Measurements from ENCODE around the gene WASHC1.
"Not testable (repeated sequence)": the region's sequence is repeated elsewhere in the genome, so short reads cannot be mapped to it uniquely, and the experiment has no call there.

The WASHC1 gene, protein sequence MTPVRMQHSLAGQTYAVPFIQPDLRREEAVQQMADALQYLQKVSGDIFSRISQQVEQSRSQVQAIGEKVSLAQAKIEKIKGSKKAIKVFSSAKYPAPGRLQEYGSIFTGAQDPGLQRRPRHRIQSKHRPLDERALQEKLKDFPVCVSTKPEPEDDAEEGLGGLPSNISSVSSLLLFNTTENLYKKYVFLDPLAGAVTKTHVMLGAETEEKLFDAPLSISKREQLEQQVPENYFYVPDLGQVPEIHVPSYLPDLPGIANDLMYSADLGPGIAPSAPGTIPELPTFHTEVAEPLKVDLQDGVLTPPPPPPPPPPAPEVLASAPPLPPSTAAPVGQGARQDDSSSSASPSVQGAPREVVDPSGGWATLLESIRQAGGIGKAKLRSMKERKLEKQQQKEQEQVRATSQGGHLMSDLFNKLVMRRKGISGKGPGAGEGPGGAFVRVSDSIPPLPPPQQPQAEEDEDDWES

DNA sequence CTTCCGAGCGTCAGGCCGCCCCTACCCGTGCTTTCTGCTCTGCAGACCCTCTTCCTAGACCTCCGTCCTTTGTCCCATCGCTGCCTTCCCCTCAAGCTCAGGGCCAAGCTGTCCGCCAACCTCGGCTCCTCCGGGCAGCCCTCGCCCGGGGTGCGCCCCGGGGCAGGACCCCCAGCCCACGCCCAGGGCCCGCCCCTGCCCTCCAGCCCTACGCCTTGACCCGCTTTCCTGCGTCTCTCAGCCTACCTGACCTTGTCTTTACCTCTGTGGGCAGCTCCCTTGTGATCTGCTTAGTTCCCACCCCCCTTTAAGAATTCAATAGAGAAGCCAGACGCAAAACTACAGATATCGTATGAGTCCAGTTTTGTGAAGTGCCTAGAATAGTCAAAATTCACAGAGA lies at the start of gene WASHC1:
TSS of gene WASHC1 (minus strand) at position 101 of the 400 bp plus-strand sequence. CDS start 4,457 bp downstream, outside the sequence.
- not testable (repeated sequence) for DNase-seq (ENCODE audit: low read depth)

DNA sequence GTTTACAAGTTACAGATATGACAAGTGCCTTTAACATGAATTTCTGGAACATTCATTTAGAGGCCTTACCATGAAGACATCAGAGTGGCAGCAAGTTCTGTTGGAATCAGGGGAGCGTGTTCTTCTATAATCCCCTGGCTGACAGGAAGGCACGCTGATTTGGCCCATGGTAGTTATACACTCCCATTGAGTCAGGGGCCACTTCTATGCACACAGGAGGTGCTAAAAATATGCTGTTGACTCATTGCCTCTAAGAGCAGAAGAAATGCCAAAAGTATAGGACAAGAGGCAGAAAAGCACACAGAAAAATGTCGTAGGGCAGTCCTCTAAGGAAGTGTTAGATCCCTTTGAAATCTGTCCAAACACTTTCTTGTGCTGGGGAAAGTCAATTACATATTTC lies 49.1 kb upstream of the WASHC1 start:
- DNase-seq (ENCODE audit: low read depth), result not testable (repeated sequence)

DNA sequence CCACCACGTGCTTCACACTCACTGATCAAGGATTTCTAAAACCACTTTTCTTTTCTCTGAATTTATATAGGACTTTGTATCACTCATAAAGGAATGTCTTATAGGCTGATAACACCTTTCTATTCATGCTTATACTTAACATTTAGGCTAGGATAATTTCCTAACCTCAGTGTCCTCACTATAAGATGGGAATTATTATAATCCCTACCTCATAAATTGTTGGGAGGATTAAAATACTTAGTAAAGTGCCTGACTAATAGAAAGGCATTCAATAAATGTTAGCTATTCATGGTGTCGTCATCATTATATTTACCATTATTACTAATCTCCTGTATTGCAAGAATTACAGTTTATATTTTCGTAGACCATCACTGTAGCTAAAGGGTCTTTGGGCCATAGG lies 47.1 kb upstream of the WASHC1 start:
- DNase-seq (ENCODE audit: low read depth), result not testable (repeated sequence)

DNA sequence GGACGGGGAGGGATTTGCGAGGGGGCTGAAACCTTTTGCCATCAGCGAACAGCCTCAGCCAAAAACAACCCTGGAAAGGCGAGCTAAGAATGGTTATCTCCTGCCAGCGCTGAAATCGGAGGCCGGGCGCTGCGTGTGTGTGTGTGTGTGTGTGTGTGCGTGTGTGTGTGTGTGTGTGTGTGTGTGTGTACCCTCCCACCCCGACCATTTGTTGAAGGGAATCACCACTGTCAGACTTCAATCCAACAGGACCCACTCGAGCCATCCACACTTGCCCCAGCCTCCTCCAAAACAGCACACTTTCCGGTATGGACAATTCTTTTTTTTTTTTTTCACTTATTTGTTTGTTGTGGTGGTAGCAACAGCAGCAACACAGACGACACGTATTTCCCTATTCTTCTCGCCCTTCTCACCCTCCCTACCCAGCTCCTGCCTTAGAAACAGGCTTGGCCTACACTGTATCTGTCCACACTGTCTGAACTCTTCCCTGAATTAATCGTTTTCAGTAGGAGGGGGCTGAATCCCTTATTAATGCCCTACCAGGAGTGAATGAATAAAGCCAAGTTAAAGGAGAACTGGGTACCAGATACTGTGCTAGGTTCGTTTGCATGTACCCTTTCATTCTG lies 44.8 kb upstream of the WASHC1 start:
- not testable (repeated sequence) for DNase-seq (ENCODE audit: low read depth)

DNA sequence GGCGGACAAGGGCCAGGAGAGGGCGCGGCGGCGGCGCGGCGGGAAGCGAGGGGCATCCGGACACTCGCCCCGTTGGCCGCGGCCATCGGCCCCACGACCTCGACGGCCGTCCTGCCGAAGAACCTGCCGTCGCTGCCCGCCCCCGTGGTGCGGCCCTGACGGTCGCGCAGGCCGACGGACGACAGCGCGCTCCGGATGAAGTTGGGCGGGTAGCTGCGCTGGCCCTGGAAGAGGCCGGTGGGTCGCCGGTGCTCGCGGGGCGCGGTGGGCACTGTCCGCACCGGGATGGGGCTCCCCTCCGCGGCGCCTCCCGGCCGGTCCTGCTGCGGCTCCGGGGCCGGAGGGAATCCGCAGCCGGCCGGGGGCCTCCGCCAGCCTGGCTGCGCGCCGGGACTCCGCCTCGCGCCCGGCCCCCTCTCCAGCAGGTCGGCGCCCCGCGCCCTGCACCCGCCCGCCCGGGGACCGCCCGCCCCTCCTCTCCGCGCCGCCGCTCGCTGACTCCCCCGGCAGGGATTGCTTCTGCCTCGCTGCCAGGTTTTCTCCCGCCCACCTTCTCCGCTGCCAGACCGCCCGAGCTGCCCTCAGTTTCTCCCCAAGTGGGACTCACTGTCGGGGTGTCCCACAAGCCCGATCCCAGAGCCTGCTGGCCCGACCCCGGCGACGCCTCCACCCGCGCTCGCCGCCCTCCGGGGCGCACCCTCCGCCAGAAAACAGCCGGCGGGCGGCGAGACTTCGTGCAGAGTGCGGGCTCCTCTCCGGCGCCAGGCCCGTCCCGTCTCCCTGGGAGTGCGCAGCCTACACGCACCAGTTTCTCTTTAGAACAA lies 44.0 kb upstream of the WASHC1 start:
- not testable (repeated sequence) for DNase-seq (ENCODE audit: low read depth)

DNA sequence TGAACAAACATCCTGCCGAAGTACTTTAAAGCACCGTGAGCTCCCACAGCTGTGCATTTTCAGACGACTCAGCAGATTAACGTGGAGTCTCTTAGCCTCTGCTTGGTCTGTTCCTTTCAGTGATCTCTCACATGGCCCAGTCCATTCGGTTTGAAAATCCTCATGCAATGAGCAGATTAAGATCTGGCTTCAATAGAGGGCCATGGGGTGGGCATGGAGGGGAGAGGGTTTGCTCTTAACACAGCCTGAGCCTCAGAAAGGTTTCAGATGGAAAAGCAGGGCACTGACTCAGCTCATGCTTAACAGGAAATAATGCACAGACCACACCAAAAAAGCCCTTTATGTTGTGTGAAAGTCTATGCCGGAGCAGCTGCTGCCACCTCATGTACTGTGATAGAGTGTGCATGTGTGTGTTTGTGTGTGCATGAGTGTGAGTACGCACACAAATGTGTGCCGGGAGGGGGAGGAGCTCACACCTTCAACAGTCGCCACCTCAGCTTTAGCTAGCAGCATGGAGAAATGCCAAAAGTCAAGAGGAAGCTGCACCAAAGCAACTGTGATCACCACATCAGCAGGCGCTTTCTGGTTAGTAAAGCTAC lies 33.9 kb upstream of the WASHC1 start:
- DNase-seq (ENCODE audit: low read depth), result not testable (repeated sequence)

DNA sequence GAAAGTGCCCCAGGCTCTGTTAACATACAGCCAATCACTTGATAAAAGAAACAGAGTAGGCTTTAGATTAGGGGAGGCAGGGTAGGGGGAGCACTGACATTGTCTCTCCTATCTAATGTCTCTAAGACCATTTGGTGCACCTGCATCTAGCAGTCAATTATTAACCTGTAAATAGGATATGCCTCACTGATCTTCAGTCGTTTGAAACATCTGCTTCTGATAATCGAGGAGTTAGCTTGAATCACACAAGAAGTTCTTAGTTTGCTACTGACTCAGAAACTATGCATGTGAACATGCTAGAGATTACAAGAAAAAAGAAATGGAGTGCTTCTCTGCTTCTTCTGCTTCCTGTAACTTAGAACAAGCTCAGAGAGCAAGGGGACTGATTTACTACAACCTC lies 23.4 kb upstream of the WASHC1 start:
- not testable (repeated sequence) for DNase-seq (ENCODE audit: low read depth)

DNA sequence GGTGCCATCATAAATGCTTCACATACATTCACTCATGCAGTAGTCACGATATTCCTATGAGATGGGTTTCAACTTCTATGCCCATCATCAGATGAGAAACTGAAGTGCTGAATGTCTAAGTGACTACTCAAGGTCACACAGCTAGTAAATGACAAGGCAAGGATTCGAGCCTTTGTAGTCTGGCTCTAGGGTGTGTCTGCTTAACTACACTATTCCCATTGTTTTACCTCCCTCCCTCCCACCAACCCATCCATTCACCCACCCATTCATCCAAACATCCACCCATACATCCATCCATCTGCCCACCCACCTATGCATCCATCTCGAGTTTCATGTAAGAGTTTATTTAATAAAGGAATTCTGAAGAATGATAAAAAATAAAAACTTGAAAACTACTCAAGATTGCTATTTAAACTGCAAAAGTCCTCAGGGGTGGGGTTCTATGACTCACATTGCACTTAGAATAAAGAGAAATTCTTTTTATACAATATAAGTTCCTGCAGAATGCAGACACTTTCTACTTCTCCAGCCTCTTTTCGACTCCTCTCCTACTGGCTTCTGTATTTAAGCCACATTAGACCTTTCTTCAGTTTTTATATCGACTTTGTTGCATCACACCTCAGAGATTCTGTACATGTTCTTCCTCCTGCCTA lies 19.1 kb upstream of the WASHC1 start:
- DNase-seq (ENCODE audit: low read depth), result not testable (repeated sequence)

DNA sequence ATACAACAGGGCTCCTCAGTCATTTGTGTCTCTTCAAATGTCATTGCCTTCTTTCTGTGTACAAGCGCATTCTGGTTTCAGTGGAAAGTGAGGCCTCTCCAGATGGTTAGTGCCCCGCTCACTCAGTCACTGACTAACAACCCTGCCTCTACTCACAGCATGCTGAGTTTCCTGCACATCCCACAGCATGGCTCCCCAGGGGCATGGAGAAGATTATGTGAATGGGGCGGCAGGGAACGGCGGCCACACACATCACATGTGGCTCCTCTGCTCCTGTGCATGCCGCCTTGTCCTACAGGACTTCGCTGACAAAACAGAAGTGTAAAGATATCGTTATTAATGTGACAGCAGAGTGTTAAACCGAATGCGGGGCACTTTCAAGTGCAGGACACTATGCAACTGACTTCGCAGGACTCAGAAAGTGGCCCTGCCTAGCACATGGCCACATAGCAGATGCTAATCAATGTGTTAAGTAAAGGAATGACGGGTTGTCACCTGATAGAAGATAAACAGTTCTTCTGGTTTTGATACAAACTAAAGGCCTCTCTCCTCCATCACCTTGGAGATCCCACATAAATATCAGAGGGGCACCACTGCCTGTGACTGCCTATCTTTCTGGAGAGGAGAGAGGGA lies 17.5 kb upstream of the WASHC1 start:
- DNase-seq (ENCODE audit: low read depth), result not testable (repeated sequence)

DNA sequence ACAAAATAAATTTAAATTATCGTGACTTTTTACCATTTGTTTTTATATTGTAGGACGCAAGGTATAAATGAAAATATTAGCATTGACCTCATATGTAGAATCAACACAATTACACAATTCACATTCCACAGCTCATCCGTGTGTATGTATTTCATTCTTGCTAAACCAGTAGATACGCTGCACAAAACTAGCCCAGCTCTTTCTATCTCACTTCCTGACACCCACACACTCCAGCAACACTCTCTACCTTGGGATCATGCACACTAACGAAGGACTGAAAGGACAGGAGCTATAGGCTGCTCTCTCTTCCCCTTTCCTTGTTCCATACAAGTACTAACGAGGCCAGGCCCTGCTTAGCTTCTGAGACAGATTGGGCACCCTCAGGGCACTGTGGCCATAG lies 16.9 kb upstream of the WASHC1 start:
- not testable (repeated sequence) for DNase-seq (ENCODE audit: low read depth)

DNA sequence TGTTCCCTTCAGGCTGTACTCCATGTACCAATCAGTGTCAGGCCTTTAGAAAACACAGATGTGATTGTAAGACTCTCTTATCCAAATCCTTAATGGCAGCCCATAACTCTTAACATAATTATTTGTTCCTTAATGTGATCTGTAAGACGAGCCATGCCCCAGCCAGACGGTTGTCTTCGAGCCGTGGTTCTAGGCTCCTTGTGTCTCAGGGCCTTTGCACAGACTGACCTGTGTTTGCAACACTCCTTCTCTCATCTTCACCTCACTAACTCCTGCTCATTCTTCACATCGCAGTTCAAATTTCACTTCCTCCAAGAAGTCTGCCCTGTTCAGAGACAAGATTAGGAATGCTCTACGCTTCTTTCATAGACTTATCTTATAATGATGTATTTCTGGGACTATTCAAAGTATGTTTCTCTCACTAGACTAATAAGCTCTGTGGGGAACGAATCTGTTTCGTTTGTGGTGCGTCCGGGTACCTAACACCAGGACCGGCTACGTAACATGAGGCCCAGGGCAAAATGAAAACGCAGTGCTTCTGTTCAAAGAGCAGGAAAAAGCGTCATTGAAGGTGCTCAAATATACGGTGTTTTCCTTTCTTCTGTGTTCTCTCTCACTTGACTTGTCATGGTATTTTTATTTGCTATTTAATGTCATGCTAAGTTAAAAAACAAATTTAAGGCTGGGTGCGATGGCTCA lies 16.1 kb upstream of the WASHC1 start:
- not testable (repeated sequence) for DNase-seq (ENCODE audit: low read depth)

DNA sequence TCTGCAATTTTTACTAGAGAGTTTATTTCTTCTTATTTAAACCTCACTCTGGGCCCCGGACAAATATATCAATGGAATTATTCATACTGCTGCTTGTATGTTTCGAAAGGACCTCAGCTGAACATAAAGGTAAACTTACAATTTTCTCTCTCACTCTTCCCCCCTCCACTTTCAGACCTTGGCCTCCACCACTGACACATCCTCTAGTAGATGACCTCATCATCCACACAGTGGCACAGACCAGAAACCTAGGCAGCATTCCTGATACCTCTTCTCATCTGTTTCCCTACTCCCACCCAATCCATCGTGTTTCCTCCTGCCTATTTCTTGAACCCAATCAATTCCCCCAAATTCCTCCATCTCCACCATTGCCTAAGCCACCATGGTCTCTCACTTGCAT lies 15.2 kb upstream of the WASHC1 start:
- DNase-seq (ENCODE audit: low read depth), result not testable (repeated sequence)

DNA sequence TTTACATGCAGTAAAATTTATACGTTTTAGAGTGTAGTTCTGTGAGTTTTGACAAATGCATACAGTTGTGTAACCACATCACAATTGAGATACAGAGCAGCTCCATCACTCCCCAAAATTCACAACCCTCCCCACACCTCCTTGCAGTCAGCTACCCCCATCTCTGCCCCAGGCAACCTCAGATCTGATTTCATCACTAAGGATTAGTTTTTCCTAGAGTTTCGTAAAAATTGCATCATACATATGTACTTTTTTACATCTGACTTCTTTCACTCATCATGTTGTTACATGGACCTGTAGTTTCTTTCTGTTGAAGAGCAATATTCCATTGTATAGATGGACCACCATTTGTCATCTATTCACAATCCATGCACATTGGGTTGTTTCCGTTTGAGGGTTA lies 14.4 kb upstream of the WASHC1 start:
- not testable (repeated sequence) for DNase-seq (ENCODE audit: low read depth)

DNA sequence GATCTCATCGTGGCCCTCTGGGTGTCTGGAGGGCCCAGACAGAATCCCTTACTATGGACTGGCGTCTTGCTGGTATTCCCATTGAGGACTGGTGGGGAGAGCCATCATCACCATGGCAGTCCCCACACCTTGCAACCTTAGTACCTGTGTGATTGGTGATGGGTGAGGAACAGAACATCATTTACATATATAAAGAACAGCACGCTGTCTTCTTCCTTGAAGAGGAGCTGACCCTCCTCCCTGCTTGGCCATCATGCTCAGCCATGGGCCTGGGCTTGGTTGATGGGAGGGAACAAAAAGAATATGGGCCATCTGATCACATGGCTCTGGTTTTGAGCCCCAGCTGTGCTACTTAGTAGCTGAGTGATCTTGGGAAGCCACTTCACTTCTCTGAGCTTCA lies 13.9 kb upstream of the WASHC1 start:
- DNase-seq (ENCODE audit: low read depth), result not testable (repeated sequence)

DNA sequence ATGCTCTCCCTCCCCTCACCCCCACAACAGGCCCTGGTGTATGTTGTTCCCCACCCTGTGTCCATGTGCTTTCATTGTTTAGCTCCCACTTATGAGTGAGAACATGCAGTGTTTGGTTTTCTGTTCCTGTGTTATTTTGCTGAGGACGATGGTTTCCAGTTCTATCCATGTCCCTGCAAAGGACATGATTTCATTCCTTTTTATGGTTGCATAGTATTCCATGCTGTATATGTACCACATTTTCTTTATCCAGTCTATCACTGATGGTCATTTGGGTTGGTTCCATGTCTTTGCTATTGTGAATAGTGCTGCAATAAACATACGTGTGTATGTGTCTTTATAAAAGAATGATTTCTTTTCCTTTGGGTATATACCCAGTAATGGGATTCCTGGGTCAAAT lies 12.6 kb upstream of the WASHC1 start:
- not testable (repeated sequence) for DNase-seq (ENCODE audit: low read depth)

DNA sequence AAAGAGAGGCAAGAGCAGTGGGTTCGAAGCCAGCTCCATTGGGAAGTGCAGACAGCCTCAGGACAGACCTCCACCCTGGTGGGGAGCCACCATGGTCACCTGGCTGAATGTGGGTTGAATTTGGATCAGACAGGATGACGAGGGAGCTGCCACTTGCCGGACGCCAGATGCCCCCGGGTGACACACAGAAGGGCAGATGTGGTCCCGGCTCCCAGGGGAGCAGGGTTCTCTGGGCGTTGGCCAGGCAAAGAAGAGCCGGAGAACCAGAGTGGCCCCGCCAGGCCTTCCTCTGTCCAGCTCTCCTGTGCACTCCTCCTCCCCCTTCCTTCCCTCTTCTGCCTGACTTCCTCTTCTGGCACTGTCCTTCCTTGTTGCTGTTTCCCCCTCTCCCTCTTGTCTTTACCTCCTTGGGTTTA lies 12.0 kb upstream of the WASHC1 start:
- not testable (repeated sequence) for DNase-seq (ENCODE audit: low read depth)

DNA sequence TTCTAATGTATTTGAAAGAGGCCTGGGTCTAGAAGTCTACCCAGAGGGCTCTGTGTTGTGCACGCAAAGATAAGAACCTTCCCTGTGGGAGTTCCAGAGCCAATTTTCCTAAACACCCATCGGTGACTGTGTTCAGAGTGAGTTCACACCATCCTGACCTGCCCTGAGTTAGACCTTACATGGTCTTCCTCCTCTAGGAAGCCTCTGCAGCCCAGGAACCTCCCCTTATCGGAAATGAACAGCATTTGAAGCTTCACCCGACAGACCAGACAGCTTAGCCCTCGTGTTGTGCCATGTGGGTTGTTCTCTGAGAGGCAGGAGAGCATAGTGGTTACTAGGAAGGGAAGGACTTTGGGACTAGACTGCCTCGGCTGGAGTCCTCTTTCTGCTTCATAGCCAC lies 3.1 kb upstream of the WASHC1 start:
- not testable (repeated sequence) for DNase-seq (ENCODE audit: low read depth)

DNA sequence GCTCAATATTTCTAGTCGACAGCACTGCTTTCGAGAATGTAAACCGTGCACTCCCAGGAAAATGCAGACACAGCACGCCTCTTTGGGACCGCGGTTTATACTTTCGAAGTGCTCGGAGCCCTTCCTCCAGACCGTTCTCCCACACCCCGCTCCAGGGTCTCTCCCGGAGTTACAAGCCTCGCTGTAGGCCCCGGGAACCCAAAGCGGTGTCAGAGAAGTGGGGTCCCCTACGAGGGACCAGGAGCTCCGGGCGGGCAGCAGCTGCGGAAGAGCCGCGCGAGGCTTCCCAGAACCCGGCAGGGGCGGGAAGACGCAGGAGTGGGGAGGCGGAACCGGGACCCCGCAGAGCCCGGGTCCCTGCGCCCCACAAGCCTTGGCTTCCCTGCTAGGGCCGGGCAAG lies 481 bp downstream of the WASHC1 start:
- DNase-seq (ENCODE audit: low read depth), result not testable (repeated sequence)

DNA sequence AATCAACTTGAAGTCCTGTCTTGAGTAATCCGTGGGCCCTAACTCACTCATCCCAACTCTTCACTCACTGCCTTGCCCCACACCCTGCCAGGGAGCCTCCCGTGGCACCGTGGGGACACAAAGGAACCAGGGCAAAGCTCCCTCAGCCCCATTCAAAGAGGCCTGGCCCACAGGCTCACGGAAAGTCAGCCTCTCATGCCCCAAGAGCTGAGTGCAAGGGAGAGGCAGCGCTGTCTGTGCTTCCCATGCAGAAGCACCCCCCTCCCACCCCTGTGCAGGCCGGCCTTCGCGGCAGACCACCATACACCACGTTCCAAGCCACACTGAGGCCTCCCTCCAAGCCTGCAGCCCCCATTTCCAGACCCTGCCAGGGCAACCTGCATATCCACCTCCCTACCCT lies 7.6 kb downstream of the WASHC1 start:
- not testable (repeated sequence) for DNase-seq (ENCODE audit: low read depth)

DNA sequence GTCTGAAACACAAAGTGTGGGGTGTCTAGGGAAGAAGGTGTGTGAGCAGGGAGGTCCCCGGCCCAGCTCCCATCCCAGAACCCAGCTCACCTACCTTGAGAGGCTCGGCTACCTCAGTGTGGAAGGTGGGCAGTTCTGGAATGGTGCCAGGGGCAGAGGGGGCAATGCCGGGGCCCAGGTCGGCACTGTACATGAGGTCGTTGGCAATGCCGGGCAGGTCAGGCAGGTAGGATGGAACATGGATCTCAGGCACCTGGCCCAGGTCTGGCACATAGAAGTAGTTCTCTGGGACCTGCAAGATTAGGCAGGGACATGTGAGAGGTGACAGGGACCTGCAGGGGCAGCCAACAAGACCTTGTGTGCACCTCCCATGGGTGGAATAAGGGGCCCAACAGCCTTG lies 12.4 kb downstream of the WASHC1 start:
- DNase-seq (ENCODE audit: low read depth), result not testable (repeated sequence)

All from fibroblast of the conjunctiva (primary cell).